Gastroesophageal sphincter (tissue), 3 donors: ENCODE data around the gene PCK2.

Experiments
- POLR2AphosphoS5 ChIP-seq: sonication (generic); formaldehyde crosslinking; IDR thresholded peaks from one replicate; pipeline ENCODE4 v1.6.1; 2017; ENCODE audit warnings: antibody characterized with exemption
- TF ChIP-seq, protein P1 (sequence below), 4 experiments: fragments of 200-600 bp in 2 of 4; fragments of 450-650 bp in 2 of 4; sonication (generic) in 1 of 4; IDR thresholded peaks; one replicate each; pipeline ENCODE4 v1.5.1; 2017 to 2019; ENCODE audit warnings: antibody characterized with exemption in 4 of 4, mild to moderate bottlenecking in 2 of 4, moderate library complexity in 2 of 4

DNA sequence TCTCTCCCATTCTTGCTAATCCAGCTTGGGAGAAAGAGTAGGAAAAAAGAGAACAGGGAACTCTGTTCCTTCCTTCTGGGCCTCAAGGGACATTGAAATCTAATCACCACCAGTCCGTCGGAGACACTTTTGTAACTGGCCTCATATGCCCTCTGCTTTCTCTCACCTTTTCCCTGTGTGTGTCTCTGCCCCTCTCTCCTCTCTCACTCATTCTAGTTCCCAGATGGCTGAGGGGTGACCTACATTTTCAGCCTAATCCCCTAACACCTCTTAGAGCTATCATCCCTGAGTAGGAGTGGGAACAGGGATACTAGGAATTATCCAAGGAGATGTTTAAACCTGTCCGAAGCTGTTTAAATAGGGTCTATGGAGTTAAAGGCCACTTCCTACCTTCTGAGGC lies 8.9 kb upstream of the PCK2 start:
- TF ChIP-seq, protein P1, sequence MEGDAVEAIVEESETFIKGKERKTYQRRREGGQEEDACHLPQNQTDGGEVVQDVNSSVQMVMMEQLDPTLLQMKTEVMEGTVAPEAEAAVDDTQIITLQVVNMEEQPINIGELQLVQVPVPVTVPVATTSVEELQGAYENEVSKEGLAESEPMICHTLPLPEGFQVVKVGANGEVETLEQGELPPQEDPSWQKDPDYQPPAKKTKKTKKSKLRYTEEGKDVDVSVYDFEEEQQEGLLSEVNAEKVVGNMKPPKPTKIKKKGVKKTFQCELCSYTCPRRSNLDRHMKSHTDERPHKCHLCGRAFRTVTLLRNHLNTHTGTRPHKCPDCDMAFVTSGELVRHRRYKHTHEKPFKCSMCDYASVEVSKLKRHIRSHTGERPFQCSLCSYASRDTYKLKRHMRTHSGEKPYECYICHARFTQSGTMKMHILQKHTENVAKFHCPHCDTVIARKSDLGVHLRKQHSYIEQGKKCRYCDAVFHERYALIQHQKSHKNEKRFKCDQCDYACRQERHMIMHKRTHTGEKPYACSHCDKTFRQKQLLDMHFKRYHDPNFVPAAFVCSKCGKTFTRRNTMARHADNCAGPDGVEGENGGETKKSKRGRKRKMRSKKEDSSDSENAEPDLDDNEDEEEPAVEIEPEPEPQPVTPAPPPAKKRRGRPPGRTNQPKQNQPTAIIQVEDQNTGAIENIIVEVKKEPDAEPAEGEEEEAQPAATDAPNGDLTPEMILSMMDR (IDR thresholded peaks at IDR 0.05), result no peak
- TF ChIP-seq POLR2AphosphoS5, result no peak
